Prostate gland (tissue), 2 donors: Measurements from ENCODE around the gene SDS.

Experiments used
- POLR2A ChIP-seq: fragments of 450-650 bp; IDR thresholded peaks from one replicate; pipeline ENCODE4 v1.6.1; 2016; ENCODE audit warnings: antibody characterized with exemption, mild to moderate bottlenecking
- TF ChIP-seq, protein P1 (sequence below), 4 experiments: fragments of 200-600 bp in 2 of 4; fragments of 450-650 bp in 2 of 4; sonication (generic) in 2 of 4; IDR thresholded peaks; 1 replicate in 3 of 4; 2 replicates in 1 of 4; pipeline ENCODE4 v1.5.1; 2016 to 2019; ENCODE audit warnings: antibody characterized with exemption in 4 of 4, mild to moderate bottlenecking in 2 of 4, moderate library complexity in 2 of 4

DNA sequence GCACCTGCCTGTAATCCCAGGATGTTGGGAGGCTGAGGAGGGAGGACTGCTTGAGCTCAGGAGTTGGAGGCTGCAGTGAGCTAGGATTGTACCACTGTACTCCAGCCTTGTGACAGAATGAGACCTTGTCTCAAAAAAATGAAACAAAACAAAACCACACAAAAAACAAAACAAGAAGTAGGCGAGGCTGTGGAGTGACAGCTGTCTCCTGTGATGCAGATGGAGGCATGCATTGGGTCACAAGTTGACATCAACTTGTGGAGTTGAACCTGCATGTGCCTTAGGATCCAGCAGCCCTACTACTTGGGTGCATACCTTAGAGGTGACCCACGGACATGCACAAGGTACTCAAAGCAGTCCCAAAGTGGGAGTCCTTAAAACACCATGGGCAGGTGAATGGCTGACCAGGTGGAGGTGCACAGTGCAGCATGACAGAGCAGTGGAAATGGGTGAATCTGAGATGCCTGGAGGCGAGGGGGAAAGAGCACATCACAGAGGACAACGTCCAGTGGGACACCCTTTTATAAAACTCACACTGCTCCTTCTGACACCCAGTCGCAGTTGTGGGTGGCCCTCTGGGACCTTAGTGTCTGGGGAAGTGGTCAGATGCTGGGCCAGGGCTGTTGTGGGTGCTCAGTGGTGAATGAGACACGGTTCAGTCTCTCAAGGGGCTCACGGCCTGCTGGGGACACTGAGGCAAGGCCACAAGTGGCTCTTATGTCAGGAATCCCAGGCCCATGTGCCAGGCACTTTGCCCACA is 32.6 kb downstream of the SDS start:
- TF ChIP-seq, protein P1, sequence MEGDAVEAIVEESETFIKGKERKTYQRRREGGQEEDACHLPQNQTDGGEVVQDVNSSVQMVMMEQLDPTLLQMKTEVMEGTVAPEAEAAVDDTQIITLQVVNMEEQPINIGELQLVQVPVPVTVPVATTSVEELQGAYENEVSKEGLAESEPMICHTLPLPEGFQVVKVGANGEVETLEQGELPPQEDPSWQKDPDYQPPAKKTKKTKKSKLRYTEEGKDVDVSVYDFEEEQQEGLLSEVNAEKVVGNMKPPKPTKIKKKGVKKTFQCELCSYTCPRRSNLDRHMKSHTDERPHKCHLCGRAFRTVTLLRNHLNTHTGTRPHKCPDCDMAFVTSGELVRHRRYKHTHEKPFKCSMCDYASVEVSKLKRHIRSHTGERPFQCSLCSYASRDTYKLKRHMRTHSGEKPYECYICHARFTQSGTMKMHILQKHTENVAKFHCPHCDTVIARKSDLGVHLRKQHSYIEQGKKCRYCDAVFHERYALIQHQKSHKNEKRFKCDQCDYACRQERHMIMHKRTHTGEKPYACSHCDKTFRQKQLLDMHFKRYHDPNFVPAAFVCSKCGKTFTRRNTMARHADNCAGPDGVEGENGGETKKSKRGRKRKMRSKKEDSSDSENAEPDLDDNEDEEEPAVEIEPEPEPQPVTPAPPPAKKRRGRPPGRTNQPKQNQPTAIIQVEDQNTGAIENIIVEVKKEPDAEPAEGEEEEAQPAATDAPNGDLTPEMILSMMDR (IDR thresholded peaks at IDR 0.05) = no peak
- TF ChIP-seq POLR2A = no peak
